ENCODE measurements around the gene KRT32.
"Not testable (repeated sequence)": the region's sequence is repeated elsewhere in the genome, so short reads cannot be mapped to it uniquely, and the experiment has no call there.

KRT32 gene

GRCh38 chr17:41462705-41463104 lies 4.5 kb downstream of the KRT32 start:
- no peak for DNase-seq

GRCh38 chr17:41457676-41458075 lies 9.5 kb downstream of the KRT32 start:
- DNase-seq = no peak

GRCh38 chr17:41456204-41456603 lies 11.0 kb downstream of the KRT32 start:
- DNase-seq = no peak

- DNase-seq = no peak
Observed at GRCh38 chr17:41455236-41455635, 11.9 kb downstream of the KRT32 start.

GRCh38 chr17:41453066-41453465 lies 14.1 kb downstream of the KRT32 start:
- no peak for DNase-seq

GRCh38 chr17:41452281-41452680 lies 14.9 kb downstream of the KRT32 start:
- DNase-seq = no peak

GRCh38 chr17:41451154-41451728 lies 15.9 kb downstream of the KRT32 start:
- DNase-seq = no peak

GRCh38 chr17:41449008-41449407 lies 18.2 kb downstream of the KRT32 start:
- DNase-seq = no peak

GRCh38 chr17:41448506-41448905 lies 18.7 kb downstream of the KRT32 start:
- DNase-seq = no peak

- DNase-seq = no peak
Observed at GRCh38 chr17:41446806-41447205, 20.4 kb downstream of the KRT32 start.

GRCh38 chr17:41444640-41445039 lies 22.5 kb downstream of the KRT32 start:
- DNase-seq = no peak

- no peak for DNase-seq
Observed at GRCh38 chr17:41444186-41444585, 23.0 kb downstream of the KRT32 start.

GRCh38 chr17:41442739-41443138 lies 24.4 kb downstream of the KRT32 start:
- no peak for DNase-seq

- DNase-seq = no peak
Observed at GRCh38 chr17:41440531-41441033, 26.6 kb downstream of the KRT32 start, which contains the start of gene KRT38. Gene KRT38 (minus strand): TSS chr17:41440983. CDS start chr17:41440921, 62 bp downstream.

- no peak for DNase-seq
Observed at GRCh38 chr17:41439375-41439774, 27.8 kb downstream of the KRT32 start.

GRCh38 chr17:41437769-41438168 lies 29.4 kb downstream of the KRT32 start:
- DNase-seq = no peak

GRCh38 chr17:41437254-41437653 lies 29.9 kb downstream of the KRT32 start:
- no peak for DNase-seq

- DNase-seq = no peak
Observed at GRCh38 chr17:41434415-41434814, 32.8 kb downstream of the KRT32 start.

- no peak for DNase-seq
Observed at GRCh38 chr17:41434005-41434404, 33.2 kb downstream of the KRT32 start.

- no peak for DNase-seq
Observed at GRCh38 chr17:41433586-41433985, 33.6 kb downstream of the KRT32 start.

GRCh38 chr17:41430376-41430775 lies 36.8 kb downstream of the KRT32 start:
- DNase-seq = not testable (repeated sequence)

- no peak for DNase-seq
Observed at GRCh38 chr17:41429667-41430066, 37.5 kb downstream of the KRT32 start.

- peak; percentile 14 for DNase-seq
Observed at GRCh38 chr17:41428591-41429291, 38.4 kb downstream of the KRT32 start.

GRCh38 chr17:41424111-41424635 lies 43.0 kb downstream of the KRT32 start, which contains the start of gene KRT37:
Gene KRT37 (minus strand): TSS chr17:41424585. CDS start chr17:41424523, 62 bp downstream.
- no peak for DNase-seq

All from T1000 (cell line).